K562 (cell line): ENCODE results near the gene OSBPL10. TPM values are rescaled to one million over a fixed set of nuclear protein-coding genes. Genes with fewer than 3 reads are reported as not detected.

ENCODE experiments used
- DPF2 ChIP-seq: fragments of 450-650 bp; IDR thresholded peaks from 2 replicates; pipeline ENCODE4 v1.6.1; 2016
- HNRNPH1 ChIP-seq: fragments of 200-400 bp; formaldehyde crosslinking; optimal IDR thresholded peaks from 2 replicates; pipeline ENCODE3; 2017; ENCODE audit warnings: low read depth, mild to moderate bottlenecking, low read length, moderate library complexity
- LARP7 ChIP-seq: fragments of 450-650 bp; IDR thresholded peaks from 2 replicates; pipeline ENCODE4 v1.6.1; 2016
- PBX2 ChIP-seq, 2 experiments: IDR thresholded peaks in 1 of 2; conservative IDR thresholded peaks in 1 of 2; 2 replicates each; pipeline ENCODE4 v1.6.1; 2016; ENCODE audit warnings: low read depth in 2 of 2, mild to moderate bottlenecking in 1 of 2, missing compliant biosample characterization in 1 of 2, missing genetic modification characterization in 1 of 2, moderate library complexity in 1 of 2
- PHTF2 ChIP-seq: fragments of 250-450 bp; sonication (Bioruptor Pico); IDR thresholded peaks from 2 replicates; pipeline ENCODE4 v1.5.0; 2021; ENCODE audit warnings: mild to moderate bottlenecking
- POLR2H ChIP-seq: IDR thresholded peaks from 2 replicates; pipeline ENCODE4 v1.6.1; 2016; ENCODE audit warnings: missing genetic modification characterization, low read depth, mild to moderate bottlenecking, control low read depth, missing compliant biosample characterization, moderate library complexity
- REST ChIP-seq, 2 experiments: fragments of 450-650 bp; formaldehyde crosslinking in 1 of 2; IDR thresholded peaks; 2 replicates each; pipeline versions ENCODE4 v1.4.0 to v1.6.1; 2014 to 2020; ENCODE audit warnings: mild to moderate bottlenecking in 2 of 2, borderline replicate concordance in 1 of 2, low read depth in 1 of 2
- SIRT6 ChIP-seq: IDR thresholded peaks from one replicate; pipeline ENCODE4 v1.6.1; 2012; ENCODE audit warnings: low read depth, mild to moderate bottlenecking, control low read depth, inconsistent platforms, low read length, moderate library complexity
- SNAPC5 ChIP-seq: fragments of 250-450 bp; sonication (Bioruptor Pico); IDR thresholded peaks from 2 replicates; pipeline ENCODE4 v1.8.0; 2021; ENCODE audit warnings: moderate library complexity, mild to moderate bottlenecking, inconsistent platforms
- ZNF140 ChIP-seq: fragments of 250-450 bp; sonication (Bioruptor Pico); IDR thresholded peaks from 2 replicates; pipeline ENCODE4 v1.8.0; 2021; ENCODE audit warnings: moderate library complexity, mild to moderate bottlenecking, inconsistent platforms
- ZNF217 ChIP-seq: sonication (generic); formaldehyde crosslinking; IDR thresholded peaks from 2 replicates; pipeline ENCODE4 v1.8.0; 2022; ENCODE audit warnings: mild to moderate bottlenecking, missing genetic modification reagents
- ZNF274 ChIP-seq: IDR thresholded peaks from 2 replicates; pipeline ENCODE4 v1.6.1; 2011; ENCODE audit warnings: low read depth, mild to moderate bottlenecking, low read length, moderate library complexity, borderline replicate concordance
- ZNF347 ChIP-seq: fragments of 450-650 bp; formaldehyde crosslinking; IDR thresholded peaks from 2 replicates; pipeline ENCODE4 v1.4.0; 2020; ENCODE audit warnings: low read depth, mild to moderate bottlenecking, moderate library complexity
- ZNF431 ChIP-seq: sonication (generic); formaldehyde crosslinking; IDR thresholded peaks from 2 replicates; pipeline ENCODE4 v1.8.0; 2022; ENCODE audit warnings: mild to moderate bottlenecking, missing genetic modification reagents
- polyA plus RNA-seq, 8 experiments: library from polyadenylated mRNA; depleted of rRNA in 4 of 8; stranded (reverse) in 5 of 8; unstranded in 3 of 8; fragments of >200 nt; fragmentation: Nextera tagmentation in 2 of 8; fragmentation: Illumina TruSeq in 1 of 8; extraction: Ambion mirVana in 2 of 8; extraction: Trizol in 1 of 8; gene quantifications; 2 replicates each; pipeline versions ENCODE4 v1.2.1 to v1.2.3, GENCODE V29; 2011 to 2014; ENCODE audit warnings: inconsistent platforms in 1 of 8, missing spikeins in 1 of 8
- total RNA-seq, 7 experiments: library from RNA; depleted of rRNA in 6 of 7; stranded (reverse); fragments of >200 nt in 6 of 7; fragmentation: Illumina TruSeq in 2 of 7; extraction: Trizol in 2 of 7; gene quantifications; 2 replicates each; pipeline versions ENCODE4 v1.2.1 to v1.2.3, GENCODE V29; 2011 to 2021; ENCODE audit warnings: low replicate concordance in 1 of 7

The OSBPL10 gene
- total and polyA plus RNA-seq, 9 of the 15 experiments (the other 6 are each of a cell fraction or from before 2014, with no cell fraction given), result 0.03 to 0.19 (median 0.14) TPM; not detected in 2

GRCh38 chr3:31639828-31640227 lies 341.2 kb downstream of the OSBPL10 start (continued):
- TF ChIP-seq DPF2, result no peak
- TF ChIP-seq ZNF140, result no peak
- TF ChIP-seq REST (IDR thresholded peaks at IDR 0.05; ENCODE audit: borderline replicate concordance), result 0 out of 2 replicates have a peak, but pooled peaks have one; percentile 4
- no peak for TF ChIP-seq REST (CRISPR knock-in tag; IDR thresholded peaks at IDR 0.05; ENCODE audit: low read depth)
- TF ChIP-seq SNAPC5 (CRISPR knock-in tag), result no peak
- no peak for TF ChIP-seq LARP7
- no peak for TF ChIP-seq ZNF431 (CRISPR knock-in tag)
- no peak for TF ChIP-seq HNRNPH1
- no peak for TF ChIP-seq PBX2 (CRISPR knock-in tag; IDR thresholded peaks at IDR 0.05; ENCODE audit: low read depth)
- no peak for TF ChIP-seq PBX2 (tag; conservative IDR thresholded peaks at IDR 0.05; ENCODE audit: low read depth)
- TF ChIP-seq ZNF274, result no peak
- TF ChIP-seq PHTF2 (CRISPR knock-in tag), result no peak
- TF ChIP-seq SIRT6, result no peak
- no peak for TF ChIP-seq ZNF347 (CRISPR knock-in tag)
- no peak for TF ChIP-seq POLR2H (tag)
- TF ChIP-seq ZNF217 (CRISPR knock-in tag), result no peak
- TF ChIP-seq, all 486 proteins: peak for 4
